GM12801 (cell line): Measurements from ENCODE around the gene OR13J1.

Source experiments
- TF ChIP-seq, protein P1 (sequence below): IDR thresholded peaks from one replicate; pipeline ENCODE4 v1.5.1; 2011; ENCODE audit warnings: control low read depth; ENCODE audit not compliant: insufficient read length; ENCODE audit errors: extremely low read depth

OR13J1 gene

DNA sequence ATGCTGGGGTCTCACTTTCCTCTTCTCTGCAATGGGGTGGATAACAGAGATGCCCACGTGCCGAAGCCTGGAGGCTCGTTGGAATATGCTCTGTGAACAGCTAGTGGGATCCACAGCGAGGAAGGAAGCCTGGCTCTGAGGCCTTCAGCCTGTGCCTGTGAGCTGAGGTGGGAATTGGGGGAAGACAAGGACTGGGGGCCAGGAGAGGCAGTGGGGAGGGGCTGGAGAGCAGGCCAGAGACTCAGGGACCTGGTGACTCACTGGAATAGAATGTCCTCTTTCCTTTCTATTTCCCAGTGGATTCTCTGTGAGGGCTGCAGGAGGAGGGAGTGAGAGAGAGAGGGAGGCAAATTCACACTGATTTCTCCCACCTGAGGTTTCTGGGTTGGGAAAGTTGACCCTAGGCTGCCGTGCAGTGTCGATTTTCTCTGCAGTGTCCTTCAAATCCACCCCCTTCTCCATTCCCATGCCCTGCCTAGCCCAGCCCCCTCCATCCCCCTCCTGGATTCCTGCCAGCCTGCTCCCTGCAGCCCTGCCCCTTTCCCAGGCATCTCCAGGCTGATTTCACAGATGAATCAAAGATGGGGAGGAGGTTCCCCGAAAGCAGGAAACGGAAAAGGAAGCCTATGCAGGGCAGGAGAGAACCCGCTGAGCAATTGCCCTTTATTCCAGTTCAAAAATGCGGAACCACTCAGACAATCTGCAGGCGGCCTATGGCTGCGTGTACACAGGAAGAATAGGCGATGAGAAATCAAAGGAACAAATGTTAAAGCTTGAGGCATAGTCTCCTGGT, 37.7 kb upstream of the OR13J1 start:
- TF ChIP-seq, protein P1, sequence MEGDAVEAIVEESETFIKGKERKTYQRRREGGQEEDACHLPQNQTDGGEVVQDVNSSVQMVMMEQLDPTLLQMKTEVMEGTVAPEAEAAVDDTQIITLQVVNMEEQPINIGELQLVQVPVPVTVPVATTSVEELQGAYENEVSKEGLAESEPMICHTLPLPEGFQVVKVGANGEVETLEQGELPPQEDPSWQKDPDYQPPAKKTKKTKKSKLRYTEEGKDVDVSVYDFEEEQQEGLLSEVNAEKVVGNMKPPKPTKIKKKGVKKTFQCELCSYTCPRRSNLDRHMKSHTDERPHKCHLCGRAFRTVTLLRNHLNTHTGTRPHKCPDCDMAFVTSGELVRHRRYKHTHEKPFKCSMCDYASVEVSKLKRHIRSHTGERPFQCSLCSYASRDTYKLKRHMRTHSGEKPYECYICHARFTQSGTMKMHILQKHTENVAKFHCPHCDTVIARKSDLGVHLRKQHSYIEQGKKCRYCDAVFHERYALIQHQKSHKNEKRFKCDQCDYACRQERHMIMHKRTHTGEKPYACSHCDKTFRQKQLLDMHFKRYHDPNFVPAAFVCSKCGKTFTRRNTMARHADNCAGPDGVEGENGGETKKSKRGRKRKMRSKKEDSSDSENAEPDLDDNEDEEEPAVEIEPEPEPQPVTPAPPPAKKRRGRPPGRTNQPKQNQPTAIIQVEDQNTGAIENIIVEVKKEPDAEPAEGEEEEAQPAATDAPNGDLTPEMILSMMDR, result no peak

DNA sequence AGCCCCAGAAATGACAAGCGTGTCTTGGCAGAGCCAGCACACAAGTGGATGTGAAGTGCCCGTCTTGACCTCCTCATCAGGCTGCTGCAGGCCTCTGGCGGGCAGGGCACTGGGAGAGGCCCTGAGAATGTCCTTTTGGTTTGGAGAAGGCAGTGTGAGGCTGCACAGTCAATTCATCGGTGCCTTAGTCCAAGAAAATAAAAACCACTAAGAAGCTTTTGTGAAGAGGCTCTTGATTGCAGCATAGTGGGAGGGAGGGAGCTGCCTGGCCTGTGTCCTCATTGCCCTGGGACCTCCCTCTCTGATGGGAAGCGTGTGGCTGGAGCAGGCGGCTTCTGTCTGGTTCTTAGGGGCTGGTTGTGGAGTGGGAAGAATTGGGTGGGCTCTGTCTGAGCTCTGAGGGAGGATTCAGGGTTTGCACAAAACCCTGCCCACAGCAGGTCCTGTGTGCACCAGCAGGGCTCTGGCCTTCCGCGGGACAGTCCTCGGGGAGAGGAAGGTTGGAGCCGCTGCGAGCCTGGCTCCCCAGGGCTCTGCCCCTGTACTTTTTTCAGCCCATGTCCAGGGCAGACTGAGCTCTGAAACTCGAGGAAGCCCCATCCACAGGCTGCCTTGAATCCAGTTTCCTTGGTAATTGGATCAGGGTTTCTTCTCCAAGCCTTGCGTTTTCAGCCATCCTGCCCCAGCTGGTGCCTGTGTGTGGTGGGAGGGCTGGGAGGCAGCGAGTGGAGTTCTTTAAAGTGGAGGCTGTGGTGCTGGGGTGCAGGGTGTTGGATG, 36.9 kb upstream of the OR13J1 start:
- TF ChIP-seq, protein P1, result no peak

DNA sequence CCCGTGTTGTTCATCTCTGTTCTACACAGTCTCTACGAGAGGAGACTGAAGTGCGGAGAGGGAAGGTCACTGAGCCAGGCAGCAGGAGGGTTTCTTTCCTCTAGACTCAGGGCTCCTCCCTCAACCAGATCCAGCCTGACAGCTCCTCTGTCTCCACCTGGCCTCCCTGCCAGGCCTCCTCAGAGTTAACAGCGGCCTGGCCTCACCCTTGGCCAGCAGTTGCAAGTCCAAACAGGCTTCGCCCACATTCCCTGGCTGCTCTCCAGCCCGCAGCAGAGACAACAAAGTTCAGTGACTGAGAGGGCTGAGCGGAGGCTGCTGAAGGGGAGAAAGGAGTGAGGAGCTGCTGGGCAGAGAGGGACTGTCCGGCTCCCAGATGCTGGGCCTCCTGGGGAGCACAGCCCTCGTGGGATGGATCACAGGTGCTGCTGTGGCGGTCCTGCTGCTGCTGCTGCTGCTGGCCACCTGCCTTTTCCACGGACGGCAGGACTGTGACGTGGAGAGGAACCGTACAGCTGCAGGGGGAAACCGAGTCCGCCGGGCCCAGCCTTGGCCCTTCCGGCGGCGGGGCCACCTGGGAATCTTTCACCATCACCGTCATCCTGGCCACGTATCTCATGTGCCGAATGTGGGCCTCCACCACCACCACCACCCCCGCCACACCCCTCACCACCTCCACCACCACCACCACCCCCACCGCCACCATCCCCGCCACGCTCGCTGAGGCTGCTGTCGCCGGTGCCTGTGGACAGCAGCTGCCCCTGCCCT, 35.9 kb upstream of the OR13J1 start, which contains the start of gene HRCT1:
TSS of gene HRCT1 (plus strand) at position 291 of the 768 bp plus-strand sequence. CDS start at position 377, 86 bp downstream.
- TF ChIP-seq, protein P1, result no peak

DNA sequence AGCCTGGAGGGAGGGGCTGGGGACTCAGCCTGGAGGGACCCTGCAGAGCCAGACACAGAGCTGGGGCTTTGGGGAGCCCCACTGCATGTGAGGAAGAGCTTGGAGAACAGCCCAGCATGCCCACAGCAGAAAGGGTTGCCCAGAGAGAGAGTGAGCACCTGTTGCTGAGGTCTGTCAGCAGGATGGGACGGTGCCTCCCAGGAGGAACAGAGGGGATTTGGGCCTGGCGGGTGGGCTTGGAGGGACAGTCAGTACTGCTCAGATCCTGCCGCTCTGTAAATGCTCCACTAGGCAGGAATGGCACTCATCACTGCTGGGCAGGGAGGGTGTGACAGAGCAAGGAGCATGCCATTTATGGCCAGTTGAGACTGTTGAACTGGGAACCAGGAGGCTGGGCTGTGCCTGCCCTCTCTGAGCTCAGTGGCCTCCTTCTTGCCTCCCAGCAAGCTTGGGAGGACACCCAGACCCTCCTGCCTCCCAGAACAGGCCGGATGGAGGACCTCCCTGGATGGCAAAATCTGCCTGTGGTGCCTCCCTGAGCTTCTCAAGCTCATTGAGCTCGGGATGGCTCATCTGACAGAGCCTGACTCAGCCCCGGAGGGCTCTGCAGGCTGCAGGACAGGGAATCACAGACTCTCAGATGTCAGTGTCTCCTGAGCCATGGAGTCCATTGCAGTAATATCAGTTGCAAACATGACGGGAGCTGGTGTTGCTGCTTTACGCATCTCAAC, 35.0 kb upstream of the OR13J1 start:
- TF ChIP-seq, protein P1, result no peak

DNA sequence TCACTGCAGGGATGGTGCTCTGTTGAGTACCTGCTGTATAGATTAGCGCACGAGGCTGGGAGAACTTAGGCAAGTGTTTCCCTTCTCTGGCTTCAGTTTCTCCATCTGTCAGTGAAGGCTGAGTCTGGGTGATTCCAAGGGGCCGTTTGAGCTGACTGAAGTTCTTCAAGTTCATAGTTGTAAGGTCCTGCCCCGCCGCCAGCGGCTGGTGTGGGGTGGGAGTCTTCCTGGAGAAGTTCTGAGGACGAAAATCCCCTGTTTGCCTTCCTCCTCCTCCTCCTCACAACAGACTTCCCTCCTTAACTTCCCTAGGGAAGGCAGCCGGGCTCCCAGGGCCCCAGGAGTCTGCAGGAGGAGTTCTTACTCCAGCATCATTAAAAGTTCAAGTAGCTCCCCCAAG, 34.1 kb upstream of the OR13J1 start:
- TF ChIP-seq, protein P1, result no peak

DNA sequence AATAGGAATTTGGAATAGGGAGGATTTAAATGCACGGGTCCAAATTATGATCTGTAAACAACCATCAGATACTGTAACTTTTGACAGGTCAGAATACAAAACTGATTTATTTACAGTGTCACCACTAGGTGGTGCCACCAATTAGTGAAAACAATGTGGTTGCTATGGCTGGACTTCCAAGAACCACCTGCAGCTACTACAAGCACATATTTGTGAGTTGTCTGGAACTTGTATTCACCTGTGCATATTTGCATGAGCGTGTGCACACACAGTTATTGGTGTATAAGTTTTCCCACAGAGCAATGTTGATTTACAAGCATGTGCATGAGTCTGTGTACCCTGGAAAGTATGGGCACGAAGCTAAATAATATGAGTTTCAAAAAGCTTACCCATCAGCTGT, 32.8 kb upstream of the OR13J1 start:
- TF ChIP-seq, protein P1, result no peak
